Stimulated activated CD8-positive, alpha-beta memory T cell treated with anti-CD3 and anti-CD28 coated beads, Interleukin-7, amount 100 ng/mL, for 24 hours (primary cell): ENCODE measurements around the gene TNS3.

Source experiments
- DNase-seq: peaks from one replicate; pipeline ENCODE4 v3.0.0-alpha.2; 2020; ENCODE audit warnings: low read depth

The TNS3 gene

GRCh38 chr7:47255441-47255840 is 326.5 kb downstream of the TNS3 start:
- DNase-seq = no peak

- DNase-seq = no peak
Measured at GRCh38 chr7:47255007-47255406, 326.9 kb downstream of the TNS3 start.

- DNase-seq = peak; percentile 18
Measured at GRCh38 chr7:47254081-47254977, 327.6 kb downstream of the TNS3 start.

GRCh38 chr7:47253650-47254080 is 328.2 kb downstream of the TNS3 start:
- DNase-seq = no peak

- no peak for DNase-seq
Measured at GRCh38 chr7:47252675-47253074, 329.2 kb downstream of the TNS3 start.

GRCh38 chr7:47249361-47249760 is 332.6 kb downstream of the TNS3 start:
- no peak for DNase-seq

GRCh38 chr7:47248797-47249196 is 333.1 kb downstream of the TNS3 start:
- no peak for DNase-seq

- no peak for DNase-seq
Measured at GRCh38 chr7:47247132-47247531, 334.8 kb downstream of the TNS3 start.

- no peak for DNase-seq
Measured at GRCh38 chr7:47244692-47245091, 337.2 kb downstream of the TNS3 start.

GRCh38 chr7:47241112-47242065 is 340.5 kb downstream of the TNS3 start:
- no peak for DNase-seq

GRCh38 chr7:47239931-47240421 is 341.9 kb downstream of the TNS3 start:
- DNase-seq = no peak

GRCh38 chr7:47239034-47239433 is 342.9 kb downstream of the TNS3 start:
- no peak for DNase-seq

GRCh38 chr7:47236480-47237129 is 345.3 kb downstream of the TNS3 start:
- no peak for DNase-seq

GRCh38 chr7:47233996-47234395 is 347.9 kb downstream of the TNS3 start:
- DNase-seq = no peak

GRCh38 chr7:47232751-47233412 is 349.0 kb downstream of the TNS3 start:
- DNase-seq = no peak

- DNase-seq = no peak
Measured at GRCh38 chr7:47231627-47232026, 350.3 kb downstream of the TNS3 start.

- DNase-seq = no peak
Measured at GRCh38 chr7:47231032-47231431, 350.9 kb downstream of the TNS3 start.

GRCh38 chr7:47228386-47229014 is 353.4 kb downstream of the TNS3 start:
- no peak for DNase-seq

- DNase-seq = no peak
Measured at GRCh38 chr7:47227762-47228177, 354.1 kb downstream of the TNS3 start.

- no peak for DNase-seq
Measured at GRCh38 chr7:47226696-47227095, 355.2 kb downstream of the TNS3 start.
